Measurements from ENCODE around the gene MYO5C.
A peak's percentile ranks its signal among the peaks of the same experiment; 100 is the strongest.

Gene MYO5C

DNA sequence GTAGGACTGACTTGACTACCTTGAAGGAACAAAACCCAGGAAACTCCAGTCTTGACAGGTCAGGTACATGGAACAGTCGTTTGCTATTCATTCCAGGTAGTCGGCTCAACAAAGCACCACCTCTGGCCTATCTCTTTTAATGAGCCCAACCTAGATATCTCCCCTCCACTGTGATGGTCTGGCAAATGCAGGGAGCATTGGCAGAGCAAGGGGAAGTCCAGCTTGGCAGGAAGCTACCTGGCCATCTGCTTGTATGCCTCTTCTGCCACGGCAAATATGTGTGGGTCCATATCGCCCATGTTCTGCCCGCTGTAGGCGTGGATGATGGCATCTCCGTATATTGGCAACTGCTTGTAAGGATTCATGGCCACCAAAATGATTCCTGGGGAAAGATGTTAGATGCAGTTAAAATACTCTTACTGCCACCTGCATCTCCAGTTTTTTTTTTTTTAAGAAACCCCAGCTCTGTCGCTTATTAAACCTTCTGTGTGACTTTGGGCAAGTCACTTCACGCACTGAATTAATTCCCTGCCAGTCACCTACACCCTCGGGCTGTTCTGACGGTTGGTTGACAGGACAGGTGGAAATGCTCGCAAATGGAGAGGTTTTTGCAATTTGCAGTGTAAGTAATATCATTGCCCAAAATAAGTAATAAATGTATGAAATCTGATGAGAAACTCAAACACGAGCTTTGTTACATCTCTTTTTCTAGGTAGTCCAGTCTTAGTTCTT is 16.8 kb downstream of the MYO5C start:
- no peak for DNase-seq (ENCODE audit: low read depth)

DNA sequence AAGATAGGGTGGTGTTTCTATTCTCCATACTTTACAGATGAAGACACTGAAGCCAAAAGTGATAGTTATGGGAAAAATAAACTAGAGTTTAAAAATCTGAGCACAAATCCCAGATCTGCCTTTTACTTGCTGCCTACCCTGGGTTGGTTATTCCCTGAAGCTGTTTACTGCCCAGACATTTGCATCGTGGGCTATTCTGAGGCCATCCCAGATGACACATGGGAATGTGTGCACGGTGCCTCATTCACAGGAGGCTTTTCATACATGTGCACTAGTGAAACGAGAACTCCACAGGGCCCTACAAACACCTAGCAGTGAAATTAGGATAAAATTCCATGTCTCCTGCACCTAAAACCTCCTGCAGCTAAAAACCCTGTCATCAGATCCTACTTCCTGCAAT is 17.5 kb downstream of the MYO5C start:
- no peak for DNase-seq (ENCODE audit: low read depth)

DNA sequence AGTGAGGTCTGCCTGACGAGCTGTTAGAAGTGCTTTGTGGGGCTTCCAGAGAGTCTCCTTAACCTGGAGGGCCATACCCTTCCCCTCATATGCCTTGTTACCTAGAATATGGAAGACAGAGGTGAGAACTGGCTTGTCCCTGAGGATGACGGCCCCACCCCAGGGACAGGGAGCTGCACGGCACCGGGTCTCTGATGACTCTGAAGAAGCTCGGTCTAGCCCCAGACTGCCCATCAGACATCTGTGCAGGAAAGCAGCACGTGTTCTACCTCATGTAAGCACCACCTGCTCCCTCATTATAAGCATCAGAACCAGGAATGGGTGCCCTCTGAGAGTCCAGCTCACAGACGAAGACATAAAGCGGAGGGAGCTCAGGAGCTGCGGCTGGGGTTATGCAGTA is 18.0 kb downstream of the MYO5C start:
- DNase-seq (ENCODE audit: low read depth) = no peak

DNA sequence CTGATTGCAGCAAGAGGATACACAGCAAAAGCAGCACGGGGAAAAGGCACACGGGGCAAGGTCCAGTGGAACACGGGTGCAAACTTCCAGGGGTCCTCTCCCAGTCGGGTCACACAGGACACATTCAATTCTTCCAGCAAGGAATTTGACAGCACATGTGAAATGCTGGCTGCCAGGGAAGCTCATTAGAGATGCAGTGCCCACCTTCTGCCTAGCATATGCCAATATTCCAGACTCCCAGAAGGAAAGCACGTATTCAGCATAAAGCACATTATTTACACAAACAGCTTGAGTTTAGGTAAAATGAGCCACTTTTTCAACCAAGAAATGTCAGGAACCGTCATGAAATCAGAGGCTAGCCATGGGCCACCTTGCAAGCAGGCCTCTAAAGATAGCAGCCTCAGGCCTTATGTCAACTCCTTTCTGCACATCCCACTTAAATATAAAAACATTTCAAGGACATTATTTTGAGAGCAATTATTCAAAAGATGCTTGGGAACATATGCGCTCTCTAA is 19.3 kb downstream of the MYO5C start:
- DNase-seq (ENCODE audit: low read depth) = no peak

DNA sequence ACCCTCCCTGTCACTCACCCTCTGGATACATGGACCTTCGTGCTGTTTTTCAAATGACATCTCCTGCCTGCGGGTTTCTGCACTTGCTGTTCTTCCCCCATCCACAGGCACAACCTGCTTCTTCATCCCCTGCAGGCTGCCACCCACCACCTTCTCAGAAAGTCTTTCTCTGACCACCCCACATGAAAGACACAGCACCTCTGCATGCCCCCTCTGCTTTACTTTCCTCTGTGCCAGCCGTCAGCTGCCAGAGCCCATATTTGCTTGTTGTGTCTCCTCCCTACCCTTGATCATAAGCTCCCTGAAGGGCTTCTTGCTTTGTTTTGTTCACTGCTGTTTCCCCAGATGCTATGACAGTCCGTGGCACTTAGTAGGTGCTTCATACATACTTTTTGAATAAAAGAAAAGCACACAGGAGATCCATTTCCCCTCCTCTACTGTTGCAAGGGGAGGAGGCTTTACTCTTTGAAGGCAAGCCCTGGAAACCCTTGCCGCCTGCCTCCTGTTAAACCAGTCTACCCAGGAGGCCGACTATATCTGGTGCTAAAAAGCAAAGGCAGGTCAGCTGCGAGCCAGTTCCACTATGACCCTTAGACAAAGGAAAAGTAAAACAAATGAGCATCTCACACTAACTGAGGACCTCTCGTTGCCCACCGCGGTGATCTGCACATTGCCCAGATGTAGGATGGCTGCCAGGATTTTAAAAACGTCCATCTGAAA is 31.9 kb downstream of the MYO5C start:
- DNase-seq (ENCODE audit: low read depth) = no peak

DNA sequence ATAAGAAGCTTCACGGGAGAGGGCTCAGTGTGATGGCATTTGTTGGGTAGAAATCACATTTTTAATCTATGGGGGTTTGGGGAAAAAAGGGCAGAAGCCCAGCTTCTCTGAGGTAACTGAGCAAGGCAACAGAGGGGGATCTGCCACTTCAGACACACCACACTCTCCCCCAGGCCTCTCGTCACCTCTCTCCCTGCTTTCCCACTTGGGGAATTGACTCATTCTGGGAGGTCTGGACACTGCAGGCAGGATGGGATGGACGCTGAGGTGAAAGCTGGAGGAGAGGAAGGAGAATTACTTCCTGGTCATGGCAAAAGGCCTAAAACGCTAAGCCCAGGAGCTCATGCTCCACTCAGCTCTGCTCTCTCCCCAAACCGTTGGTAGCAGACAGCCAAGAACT is 33.2 kb downstream of the MYO5C start:
- no peak for DNase-seq (ENCODE audit: low read depth)

DNA sequence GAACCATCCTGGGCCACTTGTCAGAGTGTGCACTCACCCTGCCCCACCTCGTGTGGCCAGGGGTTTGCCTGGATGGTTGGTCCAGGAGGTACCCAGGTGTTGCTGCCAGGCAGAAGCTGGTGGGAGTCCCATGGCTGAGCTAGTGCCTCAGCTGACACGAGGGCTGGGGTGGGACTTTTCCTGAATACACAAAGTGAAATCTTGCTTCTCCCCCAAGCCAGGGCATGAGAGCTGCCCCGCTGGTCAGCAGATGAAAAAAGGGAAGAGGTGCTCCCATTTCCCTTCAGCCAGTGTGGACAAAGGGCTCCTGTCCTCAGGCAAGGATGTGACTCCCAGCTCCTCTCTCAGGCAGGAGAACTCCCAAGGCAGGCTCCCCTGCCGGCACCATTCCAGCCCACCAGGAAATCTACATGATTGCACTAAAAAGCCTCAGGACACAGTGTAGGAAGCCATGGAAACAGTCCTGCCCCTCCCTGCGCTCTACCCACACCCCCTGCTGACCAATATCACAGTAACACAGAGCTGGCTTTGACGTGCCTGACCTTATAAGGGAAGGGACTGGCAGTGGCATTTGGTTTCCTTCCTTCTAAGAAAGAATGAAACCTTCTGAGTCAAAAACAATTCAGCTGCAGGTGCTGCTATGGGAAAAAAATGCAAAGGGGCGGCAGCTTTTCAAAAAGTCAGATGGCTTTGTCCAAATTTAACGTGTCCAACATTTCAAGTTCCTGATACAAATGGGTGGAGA is 33.9 kb downstream of the MYO5C start:
- DNase-seq (ENCODE audit: low read depth) = no peak

DNA sequence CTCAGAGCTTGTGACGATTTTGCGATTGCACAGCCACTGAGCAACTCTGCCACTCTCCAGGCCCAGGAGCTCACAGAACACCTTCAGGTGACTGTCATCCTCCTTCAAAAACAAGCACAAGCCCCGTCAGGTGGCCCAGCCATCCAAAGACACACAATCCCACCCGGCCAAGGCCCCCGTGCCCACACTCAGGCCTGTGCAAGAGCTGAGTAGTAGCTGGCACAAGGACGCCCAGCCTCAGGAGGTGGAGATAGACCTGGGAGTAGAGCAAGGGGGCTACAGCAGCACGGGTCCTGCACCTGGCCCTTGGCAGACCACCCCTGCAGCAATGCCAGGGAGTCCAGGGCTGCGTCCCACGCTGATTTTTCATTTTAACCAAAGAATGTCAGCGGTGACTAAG is 34.6 kb downstream of the MYO5C start:
- DNase-seq (ENCODE audit: low read depth) = no peak

DNA sequence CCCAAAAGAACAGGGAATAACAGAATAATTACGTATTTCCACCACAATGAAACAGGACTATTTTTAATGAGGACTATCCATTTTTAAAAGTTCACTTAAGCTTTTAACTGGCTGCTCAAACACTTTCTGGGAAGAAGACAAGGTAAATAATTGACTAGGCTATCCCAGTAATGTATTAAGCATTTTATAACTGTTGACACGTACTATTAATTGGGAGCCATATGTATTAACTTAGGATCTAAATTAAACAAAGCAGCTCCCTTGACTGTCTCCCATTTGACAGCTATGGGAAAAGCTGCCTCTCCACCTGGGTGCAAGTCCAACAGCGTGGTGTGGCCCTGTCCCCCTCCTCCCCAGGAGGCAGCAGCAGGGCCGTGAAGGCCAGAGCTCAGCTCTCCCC is 36.1 kb downstream of the MYO5C start:
- no peak for DNase-seq (ENCODE audit: low read depth)

DNA sequence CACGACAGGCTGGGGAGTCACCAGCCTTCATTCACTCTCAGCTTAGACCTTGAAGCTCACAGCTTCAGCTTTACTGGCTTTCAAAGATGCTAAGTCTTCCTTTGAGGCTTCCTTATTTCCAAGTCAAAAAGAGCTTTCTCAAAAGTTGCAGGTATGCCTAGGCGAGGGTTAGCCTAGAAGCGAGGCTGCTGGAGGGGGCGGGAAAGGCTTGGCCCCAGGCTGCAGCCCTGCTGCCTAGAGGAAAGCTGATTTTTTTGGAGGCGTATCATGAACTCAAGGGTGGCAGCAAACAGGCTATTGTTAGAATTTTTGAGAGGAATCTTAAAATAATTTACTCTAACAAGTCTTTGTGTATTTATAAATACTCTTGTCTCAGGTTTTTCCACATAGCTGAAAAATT is 37.1 kb downstream of the MYO5C start:
- no peak for DNase-seq (ENCODE audit: low read depth)

DNA sequence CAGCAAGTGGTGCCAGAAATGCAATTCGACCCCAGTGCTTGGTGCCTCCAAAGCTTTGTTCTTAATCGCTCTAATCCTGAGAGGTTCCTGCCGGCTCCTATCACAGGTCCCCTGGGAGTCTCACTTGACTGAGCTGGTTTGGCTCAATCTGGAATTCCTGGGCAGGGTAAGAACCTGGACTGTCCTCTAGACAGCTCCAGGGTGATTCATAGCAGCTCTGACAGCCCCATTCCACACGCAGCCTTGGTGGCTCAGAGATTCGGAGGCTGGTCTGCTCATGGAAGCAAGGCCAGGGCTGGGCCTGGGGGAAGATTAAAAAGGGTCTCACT is 37.9 kb downstream of the MYO5C start:
- no peak for DNase-seq (ENCODE audit: low read depth)

DNA sequence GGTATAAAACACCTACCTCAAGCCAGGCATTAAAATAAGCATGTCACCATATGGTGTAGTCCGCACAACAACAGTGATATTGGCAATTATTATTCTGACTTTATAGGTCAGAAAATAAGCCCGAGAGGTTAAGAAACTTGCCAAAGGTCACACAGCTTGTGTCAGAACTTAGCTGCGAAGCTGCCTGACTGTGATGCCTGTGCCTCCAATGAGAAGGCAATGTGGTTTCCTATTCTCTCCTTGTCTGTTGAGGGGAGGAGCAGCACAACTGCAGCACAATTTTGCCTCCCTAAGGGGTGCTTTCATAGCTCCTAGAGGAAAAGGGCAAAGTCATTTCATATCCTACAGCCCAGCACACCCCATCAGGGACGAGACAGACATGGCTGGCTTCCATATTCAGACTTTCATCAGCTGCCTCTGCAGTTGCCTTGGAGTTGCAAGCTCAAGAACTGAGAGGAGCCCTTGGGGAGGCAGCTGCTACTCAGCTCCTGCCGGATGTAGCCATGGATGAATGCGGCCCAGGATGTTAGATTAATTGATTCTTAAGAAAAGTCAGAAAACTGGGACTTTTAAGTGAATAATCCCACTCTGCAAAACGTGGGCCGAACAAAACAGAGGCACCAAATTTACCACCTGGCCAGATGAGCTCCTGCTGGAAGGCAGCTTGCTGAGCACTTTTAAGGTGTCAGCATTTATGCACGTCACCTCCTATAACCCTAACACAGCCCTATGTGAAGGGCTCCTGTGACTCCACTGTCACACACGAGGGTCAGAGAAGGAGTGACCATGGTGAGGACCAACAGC is 38.5 kb downstream of the MYO5C start:
- no peak for DNase-seq (ENCODE audit: low read depth)

DNA sequence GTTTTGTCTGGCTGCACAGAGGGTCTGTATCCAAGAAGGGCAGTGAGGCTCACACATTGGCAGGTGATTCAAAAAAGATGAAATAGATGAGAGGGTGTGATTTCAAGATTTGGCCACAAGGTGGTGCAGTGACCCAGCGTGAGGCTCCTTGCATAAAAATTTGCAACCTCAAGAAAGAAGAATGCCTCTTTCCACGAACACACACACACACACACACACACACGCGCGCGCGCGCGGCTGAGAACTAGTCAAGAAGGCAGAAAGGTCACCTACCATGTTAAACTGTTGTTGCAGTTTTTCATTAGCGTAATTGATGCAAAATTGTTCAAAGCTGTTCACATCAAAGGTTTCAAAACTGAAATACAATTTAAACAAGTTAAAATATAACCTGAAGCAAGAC is 39.2 kb downstream of the MYO5C start:
- DNase-seq (ENCODE audit: low read depth) = peak; percentile 59

DNA sequence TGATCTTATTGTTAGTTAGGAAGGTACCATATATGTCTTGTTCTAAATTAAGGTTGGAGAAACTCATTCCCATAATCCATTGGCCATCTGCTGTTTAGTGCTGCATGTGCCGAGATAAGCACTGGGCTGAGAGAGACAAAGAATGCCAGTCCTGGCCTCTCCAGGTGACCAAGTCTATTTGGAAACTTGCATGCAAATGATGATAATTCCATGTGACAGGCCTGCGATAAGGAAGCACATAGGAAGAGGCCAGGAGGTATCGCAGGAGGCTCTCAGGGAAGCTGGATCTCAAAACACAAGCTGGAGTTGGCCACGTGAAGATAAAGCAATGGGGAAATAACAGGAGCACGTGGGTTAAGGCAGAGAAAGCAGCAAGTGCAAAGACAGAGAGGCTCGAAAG is 39.7 kb downstream of the MYO5C start:
- no peak for DNase-seq (ENCODE audit: low read depth)

DNA sequence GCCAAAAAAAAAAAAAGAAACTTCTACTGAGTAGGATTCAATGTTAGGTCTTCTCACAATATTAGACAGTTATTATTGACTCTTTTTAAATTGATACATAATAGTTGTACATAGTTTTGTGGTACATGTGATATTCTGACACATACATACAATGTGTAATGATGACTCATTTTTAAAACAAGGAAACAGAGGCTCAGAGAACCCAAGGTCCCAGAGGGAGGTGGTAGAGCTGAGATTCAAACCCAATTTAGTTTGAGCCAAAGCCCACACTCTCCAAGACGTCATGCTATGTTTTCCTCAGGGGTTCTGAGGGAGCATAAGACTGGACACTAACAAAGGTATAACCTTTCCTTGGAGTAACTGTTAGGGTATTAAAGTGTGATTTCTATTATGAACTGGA is 40.6 kb downstream of the MYO5C start:
- DNase-seq (ENCODE audit: low read depth) = no peak

DNA sequence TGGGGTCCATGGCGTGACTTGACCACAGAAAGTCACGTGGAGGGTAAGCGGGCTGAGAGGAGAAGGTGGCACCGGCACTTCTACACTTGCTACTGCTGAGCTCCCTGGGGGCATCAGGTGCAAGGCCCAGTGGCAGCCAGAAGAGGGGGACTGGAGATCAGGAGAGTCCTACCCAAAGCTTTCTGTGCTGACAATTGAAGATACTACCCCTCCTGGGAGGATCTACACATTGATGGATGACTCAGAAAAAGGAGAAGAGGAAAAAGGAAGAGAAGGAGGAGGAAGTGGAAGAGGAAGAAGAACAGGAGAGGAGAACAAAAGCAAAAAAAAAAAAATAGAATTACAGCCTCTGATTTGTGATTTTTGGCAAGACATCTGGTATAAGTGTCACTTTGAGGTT is 41.2 kb downstream of the MYO5C start:
- DNase-seq (ENCODE audit: low read depth) = no peak

DNA sequence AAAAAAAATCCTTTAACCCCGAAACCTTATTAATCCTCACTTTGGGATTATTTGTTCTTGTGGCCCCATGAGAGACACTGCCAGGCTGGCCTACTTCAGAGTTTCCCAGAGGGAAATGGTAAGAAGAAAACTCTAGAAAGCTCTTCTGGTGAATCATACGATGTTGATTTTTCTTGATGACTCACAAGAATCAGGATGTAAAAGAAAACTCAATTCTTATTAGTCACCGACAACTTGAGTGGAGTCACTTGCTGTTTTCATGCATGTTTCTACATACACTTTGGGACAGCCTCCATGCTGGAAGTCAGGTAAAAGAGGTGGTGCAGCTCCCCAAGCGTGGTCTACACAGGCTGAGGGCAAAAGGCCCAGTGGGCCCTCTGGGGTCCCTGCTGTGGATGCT is 42.8 kb downstream of the MYO5C start:
- no peak for DNase-seq (ENCODE audit: low read depth)

DNA sequence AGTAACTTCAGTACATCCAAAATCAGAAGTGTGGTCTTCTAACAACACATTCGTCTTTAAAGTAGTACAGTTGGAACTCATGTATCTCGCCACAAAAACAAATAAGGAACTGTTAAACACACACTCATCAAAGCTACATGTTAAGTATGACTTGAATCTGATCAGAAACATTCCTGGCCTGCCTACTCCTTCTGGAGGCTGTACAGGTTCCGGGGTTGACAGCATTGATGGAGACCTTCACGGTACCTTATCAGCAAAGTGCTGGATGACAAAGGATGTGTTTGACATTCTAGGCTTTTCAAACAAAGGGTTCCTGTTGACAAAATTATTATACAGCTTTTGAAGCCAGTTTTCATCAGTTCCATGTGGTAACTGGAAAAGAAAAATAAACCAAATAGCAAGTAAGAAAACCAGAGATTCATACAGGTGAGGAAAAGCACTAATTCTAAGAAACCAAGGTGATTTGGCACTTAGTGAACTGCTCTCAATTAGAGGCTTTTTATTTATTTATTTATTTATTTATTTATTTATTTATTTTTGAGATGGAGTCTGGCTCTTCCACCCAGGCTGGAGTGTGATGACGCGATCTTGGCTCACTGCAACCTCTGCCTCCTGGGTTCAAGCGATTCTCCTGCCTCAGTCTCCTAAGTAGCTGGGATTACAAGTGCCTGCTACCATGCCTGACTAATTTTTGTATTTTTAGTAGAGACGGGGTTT is 44.3 kb downstream of the MYO5C start:
- DNase-seq (ENCODE audit: low read depth) = no peak

DNA sequence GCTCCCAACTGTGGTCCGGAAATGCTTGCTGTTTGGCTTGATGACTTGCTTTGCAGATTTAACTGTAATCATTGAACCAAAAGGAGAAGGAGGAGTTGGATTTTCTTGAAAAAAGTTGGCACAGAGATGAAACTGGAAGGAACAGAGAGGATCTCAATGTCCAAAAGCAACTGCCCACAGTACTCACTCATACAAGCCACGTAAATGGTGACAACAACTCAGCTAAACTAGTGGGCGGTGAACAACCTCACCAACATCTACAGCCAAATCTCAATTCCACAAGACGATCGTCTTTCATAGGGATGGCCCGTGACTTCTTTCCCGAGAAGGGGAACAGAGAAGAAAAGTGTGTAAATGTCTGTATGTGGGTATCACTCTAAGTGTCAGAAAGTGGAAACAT is 48.1 kb downstream of the MYO5C start:
- no peak for DNase-seq (ENCODE audit: low read depth)

DNA sequence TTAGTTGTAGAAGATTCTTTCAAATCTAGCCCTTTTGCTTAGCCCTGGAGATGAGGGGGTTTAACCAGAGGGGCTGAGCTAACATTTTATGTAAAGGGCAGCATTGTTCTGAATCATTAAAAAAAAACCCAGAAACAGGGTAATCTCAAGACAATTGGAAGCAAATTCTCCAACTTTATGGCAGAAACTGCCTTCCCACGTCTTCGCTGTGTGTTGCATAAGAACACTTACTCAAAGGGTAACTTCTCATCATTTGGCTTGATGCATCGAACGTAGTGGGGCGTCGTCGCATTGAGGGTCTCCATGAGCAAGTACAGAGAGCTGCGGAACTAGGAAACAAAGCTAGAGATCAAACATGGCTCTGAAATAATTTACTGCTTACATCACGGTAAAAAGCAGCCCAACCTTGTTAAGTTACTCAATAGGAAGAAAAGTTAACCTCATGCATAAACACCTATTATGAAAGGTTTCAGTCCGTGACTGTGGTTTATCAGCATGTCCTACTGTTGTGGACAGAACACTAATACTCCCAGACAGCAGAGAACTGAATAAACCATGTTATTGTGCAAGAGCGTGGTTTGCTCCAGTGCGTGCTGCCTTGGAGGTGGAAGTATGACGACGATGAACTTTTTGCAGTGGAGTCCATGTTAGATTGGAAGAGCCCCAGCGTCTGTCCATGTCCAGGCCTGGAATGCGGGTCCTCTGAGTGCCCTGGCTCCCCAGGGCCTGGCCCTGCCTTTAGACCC is 48.7 kb downstream of the MYO5C start:
- no peak for DNase-seq (ENCODE audit: low read depth)

Data from T follicular helper cell (primary cell).